KOPT-K1 (cell line): ENCODE measurements around the gene PRCP.
A peak's percentile ranks its signal among the peaks of the same experiment; 100 is the strongest.

Experiments used
- H3K27ac ChIP-seq: fragments of 200-600 bp; sonication (generic); 2 replicates; pipeline ENCODE4 v1.5.1; 2016; ENCODE audit warnings: antibody characterized with exemption, mild to moderate bottlenecking, low read depth, low read length; ENCODE audit not compliant: poor library complexity, severe bottlenecking
- H3K36me3 ChIP-seq: fragments of 200-600 bp; sonication (generic); 2 replicates; pipeline ENCODE4 v1.5.1; 2017; ENCODE audit warnings: antibody characterized with exemption, mild to moderate bottlenecking, low read length, moderate library complexity; ENCODE audit not compliant: insufficient read depth
- H3K9me3 ChIP-seq: fragments of 200-600 bp; sonication (generic); 2 replicates; pipeline ENCODE4 v1.5.1; 2017; ENCODE audit warnings: antibody characterized with exemption, low read length, mild to moderate bottlenecking; ENCODE audit not compliant: insufficient read depth, poor library complexity, severe bottlenecking

Gene PRCP

DNA sequence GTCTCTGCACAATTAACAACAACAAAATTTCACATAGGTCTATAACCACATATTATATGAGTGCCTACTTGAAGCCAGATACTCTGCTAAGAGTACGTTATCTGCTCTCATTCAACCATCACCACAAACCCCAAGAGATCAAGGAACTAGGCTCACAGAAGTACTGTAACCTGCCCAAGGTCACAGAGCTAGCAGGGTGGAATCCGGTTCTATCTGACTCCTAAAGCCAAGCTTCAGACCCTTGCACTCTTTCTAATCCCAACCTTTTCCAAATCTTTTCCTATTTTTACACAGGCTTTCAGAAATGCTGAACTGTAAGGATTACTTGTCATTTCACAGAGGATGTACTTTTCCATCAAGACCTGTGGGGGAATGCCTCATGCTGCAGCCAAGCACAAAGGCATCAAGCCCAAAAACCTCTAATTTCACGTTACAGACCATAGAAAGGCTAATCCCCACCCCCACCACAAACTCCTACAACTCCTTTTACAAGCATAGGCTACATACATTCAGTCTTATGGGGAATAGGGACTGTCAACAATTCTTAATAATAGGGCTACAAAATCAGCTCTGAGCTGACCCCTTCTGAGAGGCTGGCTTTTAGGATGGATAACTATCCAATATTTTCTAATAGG, 927 bp downstream of the PRCP start:
- Histone ChIP-seq H3K9me3 (no peaks in the 10 kb centered on the region), H3K27ac (peak overlapping the region; percentile 18), H3K36me3 (no peaks in the 10 kb centered on the region)

- H3K36me3 ChIP-seq: no peaks in the 10 kb centered on the region
- no peaks in the 10 kb centered on the region for H3K9me3 ChIP-seq
- no peak overlapping the region for H3K27ac ChIP-seq
These were observed 2.0 kb downstream of the PRCP start for GRCh38 chr11:82898241-82898640.

GRCh38 chr11:82896183-82896582, 4.0 kb downstream of the PRCP start:
- H3K9me3 ChIP-seq: no peaks in the 10 kb centered on the region
- H3K36me3 ChIP-seq: no peaks in the 10 kb centered on the region
- H3K27ac ChIP-seq: no peak overlapping the region

GRCh38 chr11:82895437-82896091, 4.7 kb downstream of the PRCP start:
- H3K36me3 ChIP-seq: no peaks in the 10 kb centered on the region
- H3K27ac ChIP-seq: no peak overlapping the region
- H3K9me3 ChIP-seq: no peaks in the 10 kb centered on the region

GRCh38 chr11:82892611-82893169, 7.5 kb downstream of the PRCP start:
- no peaks in the 10 kb centered on the region for H3K36me3 ChIP-seq
- no peaks in the 10 kb centered on the region for H3K9me3 ChIP-seq
- H3K27ac ChIP-seq: no peak overlapping the region

- H3K9me3 ChIP-seq: no peaks in the 10 kb centered on the region
- no peak overlapping the region for H3K27ac ChIP-seq
- H3K36me3 ChIP-seq: no peaks in the 10 kb centered on the region
These were observed 9.3 kb downstream of the PRCP start for GRCh38 chr11:82890936-82891335.

GRCh38 chr11:82890002-82890341, 10.3 kb downstream of the PRCP start:
- Histone ChIP-seq H3K36me3 (no peaks in the 10 kb centered on the region), H3K27ac (no peak overlapping the region)

DNA sequence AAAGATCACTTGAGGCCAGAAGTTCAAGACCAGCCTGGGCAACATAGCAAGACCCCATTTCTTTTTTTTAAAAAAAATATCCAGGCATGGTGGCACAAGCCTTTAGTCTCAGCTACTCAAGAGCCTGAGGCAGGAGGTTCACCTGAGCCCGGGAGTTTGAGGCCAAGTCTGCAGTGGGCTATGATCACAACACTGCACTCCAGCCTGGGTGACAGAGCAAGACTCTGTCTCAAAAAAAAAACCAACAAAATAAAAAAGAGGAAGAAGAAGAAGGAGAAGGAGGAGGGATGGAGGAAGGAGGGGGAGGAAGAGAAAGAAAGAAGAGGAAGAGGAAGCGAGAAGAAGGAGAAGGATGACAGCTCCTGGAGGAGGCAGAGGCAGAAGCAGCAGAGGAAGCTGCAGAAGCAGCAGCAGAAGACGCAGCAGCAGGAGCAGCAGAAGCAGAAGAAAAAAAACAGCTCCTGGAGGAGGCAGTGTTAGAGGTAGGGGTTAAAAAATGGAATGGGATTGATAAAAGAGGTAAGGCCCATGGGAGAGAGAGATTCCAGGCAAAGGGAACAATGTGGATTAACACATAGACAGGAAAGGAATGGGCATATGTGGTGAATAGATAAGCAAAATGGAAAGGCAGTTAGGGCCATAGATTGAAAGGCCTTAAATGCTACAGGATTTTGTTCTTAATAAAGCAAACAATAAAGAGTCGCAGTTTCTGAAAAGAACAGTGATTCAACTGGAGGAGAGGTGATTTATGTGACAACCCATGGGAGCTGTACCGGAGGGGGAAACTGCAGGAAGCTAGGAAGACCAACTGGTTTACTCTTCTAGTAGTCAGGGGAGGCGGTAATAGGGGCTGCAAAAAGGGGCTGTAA, 10.9 kb downstream of the PRCP start:
- no peaks in the 10 kb centered on the region for H3K36me3 ChIP-seq
- no peaks in the 10 kb centered on the region for H3K9me3 ChIP-seq
- H3K27ac ChIP-seq: no peak overlapping the region

More at GRCh38 chr11:82890002-82890341, 10.3 kb downstream of the PRCP start:
- no peaks in the 10 kb centered on the region for H3K9me3 ChIP-seq

GRCh38 chr11:82883853-82884252, 16.4 kb downstream of the PRCP start:
- Histone ChIP-seq H3K36me3 (no peaks in the 10 kb centered on the region), H3K9me3 (no peaks in the 10 kb centered on the region), H3K27ac (no peak overlapping the region)

DNA sequence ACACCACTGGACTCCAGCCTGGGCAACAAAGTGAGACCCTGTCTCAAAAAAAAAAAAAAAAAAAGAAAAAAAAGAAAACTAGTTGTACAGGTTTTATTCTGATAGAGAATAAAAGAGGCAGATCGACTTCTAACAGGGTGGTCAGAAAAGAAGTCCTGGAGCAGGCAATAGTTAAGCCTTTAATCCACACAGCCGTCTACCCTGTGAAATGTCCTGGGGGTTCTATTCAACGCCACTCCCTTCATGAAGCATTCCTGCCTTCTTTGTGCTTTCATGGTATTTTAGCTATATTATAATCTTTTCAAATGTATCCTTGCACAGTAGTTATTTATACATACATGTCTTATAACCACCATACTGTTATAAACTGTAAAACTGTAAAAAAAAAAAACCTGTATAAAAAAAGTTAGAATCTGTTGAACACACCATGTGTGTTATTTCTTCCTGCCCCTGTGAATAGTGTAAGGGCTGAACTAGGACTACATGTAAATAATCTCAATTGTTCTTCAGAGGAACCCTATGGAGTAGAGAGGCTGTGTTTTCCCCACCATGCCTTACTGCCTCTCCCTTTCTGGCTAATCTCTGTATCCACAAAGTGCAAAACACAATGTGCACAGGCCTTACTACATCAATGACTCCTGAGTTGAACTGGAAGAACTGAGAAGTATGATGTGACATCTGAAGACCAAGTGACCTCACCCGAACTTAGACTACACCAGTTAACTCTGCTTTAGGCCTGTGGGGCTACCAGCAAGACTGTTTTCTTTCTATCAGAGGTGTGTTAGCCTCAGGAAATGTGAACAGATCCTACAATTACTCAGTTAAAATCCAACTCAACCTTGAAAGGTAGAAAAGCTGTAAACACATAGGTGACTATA, 25.3 kb downstream of the PRCP start:
- H3K9me3 ChIP-seq: peaks cover 7% of the 10 kb centered on the region
- no peak overlapping the region for H3K27ac ChIP-seq
- H3K36me3 ChIP-seq: no peaks in the 10 kb centered on the region

GRCh38 chr11:82873919-82874333, 26.3 kb downstream of the PRCP start:
- peaks cover 7% of the 10 kb centered on the region for H3K9me3 ChIP-seq
- no peak overlapping the region for H3K27ac ChIP-seq
- no peaks in the 10 kb centered on the region for H3K36me3 ChIP-seq

- Histone ChIP-seq H3K36me3 (no peaks in the 10 kb centered on the region), H3K9me3 (peaks cover 4% of the 10 kb centered on the region)
These were observed 27.7 kb downstream of the PRCP start for GRCh38 chr11:82872377-82873150.

GRCh38 chr11:82871646-82872045, 28.6 kb downstream of the PRCP start:
- Histone ChIP-seq H3K36me3 (no peaks in the 10 kb centered on the region), H3K27ac (no peak overlapping the region), H3K9me3 (no peaks in the 10 kb centered on the region)

More at GRCh38 chr11:82872377-82873150, 27.7 kb downstream of the PRCP start:
- no peak overlapping the region for H3K27ac ChIP-seq

- H3K27ac ChIP-seq: no peak overlapping the region
- no peaks in the 10 kb centered on the region for H3K36me3 ChIP-seq
- H3K9me3 ChIP-seq: no peaks in the 10 kb centered on the region
These were observed 30.6 kb downstream of the PRCP start for GRCh38 chr11:82869657-82870056.
